GM18526 (cell line): ENCODE results near the gene ZIC2.

Source experiments
- POLR2A ChIP-seq: IDR thresholded peaks from 3 replicates; pipeline ENCODE4 v1.6.1; 2011; ENCODE audit not compliant: insufficient read length; ENCODE audit errors: extremely low read depth

ZIC2 gene

GRCh38 chr13:99981735-99982035 is at the start of gene ZIC2:
ZIC2 (plus strand) TSS chr13:99981784; CDS start chr13:99982065, 281 bp downstream.
- TF ChIP-seq POLR2A: no peak

- no peak for TF ChIP-seq POLR2A
Observed at GRCh38 chr13:99932912-99933311, 48.7 kb upstream of the ZIC2 start.

DNA sequence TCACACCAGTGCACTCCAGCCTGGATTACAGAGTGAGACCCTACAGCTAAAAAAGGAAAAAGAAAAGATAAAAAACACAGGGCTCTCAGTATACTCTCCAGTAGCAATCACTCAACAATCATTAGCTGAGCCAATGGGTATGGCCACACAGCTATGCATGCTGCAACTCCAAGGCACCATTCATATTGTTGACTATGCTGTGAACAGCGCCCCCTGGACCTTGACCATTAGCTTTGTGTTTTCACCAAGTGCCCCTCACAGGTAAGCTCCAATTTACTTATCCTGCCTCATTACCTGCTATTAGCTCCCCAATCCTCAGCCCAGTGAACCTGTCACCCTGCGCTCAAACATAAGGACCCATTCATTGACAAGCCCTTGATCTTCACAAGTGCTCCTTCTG is 45.8 kb upstream of the ZIC2 start:
- no peak for TF ChIP-seq POLR2A

GRCh38 chr13:99938635-99939034 is 42.9 kb upstream of the ZIC2 start:
- TF ChIP-seq POLR2A: no peak

DNA sequence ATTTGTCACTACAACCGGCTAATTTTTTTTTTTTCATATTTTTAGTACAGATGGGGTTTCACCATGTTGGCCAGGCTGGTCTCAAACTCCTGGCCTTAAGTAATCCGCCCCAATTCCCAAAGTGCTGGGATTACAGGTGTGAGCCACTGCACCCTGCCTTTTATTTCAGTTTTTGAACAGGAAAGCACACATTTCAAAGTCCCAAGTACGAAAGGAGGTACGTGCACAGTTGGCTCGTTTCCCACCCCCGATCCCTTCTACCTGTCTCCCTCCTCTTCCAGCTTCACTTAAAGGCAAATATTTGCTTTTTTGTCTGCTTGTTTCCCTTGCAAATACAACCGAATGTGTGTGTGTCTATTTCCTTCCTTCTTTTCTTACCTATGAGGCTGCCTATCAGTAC is 40.5 kb upstream of the ZIC2 start:
- no peak for TF ChIP-seq POLR2A

DNA sequence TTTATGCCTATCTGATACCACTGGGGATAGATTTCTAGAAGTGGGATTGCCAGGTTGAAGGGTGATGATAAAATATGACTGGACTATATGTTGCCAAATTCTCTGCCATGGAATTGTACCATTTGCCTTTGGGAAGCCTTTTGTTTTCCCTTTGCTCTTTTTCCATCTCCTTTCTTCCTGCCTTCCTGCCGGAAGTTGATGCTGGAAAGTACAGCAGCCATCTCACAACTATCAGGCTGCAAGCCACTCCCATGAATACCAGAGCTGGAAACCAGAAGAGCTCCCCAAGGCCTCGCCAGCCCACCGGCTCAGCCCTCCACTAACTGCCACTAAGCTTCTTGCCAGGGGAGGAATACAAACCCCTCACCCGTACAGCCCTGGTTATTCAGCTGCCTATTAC is 39.7 kb upstream of the ZIC2 start:
- TF ChIP-seq POLR2A: no peak

- TF ChIP-seq POLR2A: no peak
Observed at GRCh38 chr13:99944102-99944501, 37.5 kb upstream of the ZIC2 start.

DNA sequence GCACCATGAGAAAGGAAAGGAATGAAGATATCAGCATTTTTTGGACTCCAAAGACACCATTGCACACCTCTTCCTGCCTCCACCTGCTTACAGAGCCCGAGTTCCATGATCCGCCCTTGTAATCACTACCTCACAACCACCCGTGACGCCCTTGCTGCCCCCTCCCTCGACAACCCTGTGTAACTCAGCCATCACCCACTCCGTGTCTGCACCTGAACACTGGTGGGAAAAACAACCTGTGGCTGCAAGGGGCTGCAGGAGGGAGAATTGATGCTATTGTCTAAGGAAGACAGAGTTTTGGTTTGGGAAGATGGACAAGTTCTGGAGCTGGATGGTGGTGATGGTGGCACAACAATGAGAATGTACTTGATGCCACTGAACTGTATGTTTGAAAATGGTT is 37.0 kb upstream of the ZIC2 start:
- TF ChIP-seq POLR2A: no peak

- TF ChIP-seq POLR2A: no peak
Observed at GRCh38 chr13:99947666-99948065, 33.9 kb upstream of the ZIC2 start.

- no peak for TF ChIP-seq POLR2A
Observed at GRCh38 chr13:99948411-99948810, 33.2 kb upstream of the ZIC2 start.

- no peak for TF ChIP-seq POLR2A
Observed at GRCh38 chr13:99948907-99949678, 32.5 kb upstream of the ZIC2 start.

DNA sequence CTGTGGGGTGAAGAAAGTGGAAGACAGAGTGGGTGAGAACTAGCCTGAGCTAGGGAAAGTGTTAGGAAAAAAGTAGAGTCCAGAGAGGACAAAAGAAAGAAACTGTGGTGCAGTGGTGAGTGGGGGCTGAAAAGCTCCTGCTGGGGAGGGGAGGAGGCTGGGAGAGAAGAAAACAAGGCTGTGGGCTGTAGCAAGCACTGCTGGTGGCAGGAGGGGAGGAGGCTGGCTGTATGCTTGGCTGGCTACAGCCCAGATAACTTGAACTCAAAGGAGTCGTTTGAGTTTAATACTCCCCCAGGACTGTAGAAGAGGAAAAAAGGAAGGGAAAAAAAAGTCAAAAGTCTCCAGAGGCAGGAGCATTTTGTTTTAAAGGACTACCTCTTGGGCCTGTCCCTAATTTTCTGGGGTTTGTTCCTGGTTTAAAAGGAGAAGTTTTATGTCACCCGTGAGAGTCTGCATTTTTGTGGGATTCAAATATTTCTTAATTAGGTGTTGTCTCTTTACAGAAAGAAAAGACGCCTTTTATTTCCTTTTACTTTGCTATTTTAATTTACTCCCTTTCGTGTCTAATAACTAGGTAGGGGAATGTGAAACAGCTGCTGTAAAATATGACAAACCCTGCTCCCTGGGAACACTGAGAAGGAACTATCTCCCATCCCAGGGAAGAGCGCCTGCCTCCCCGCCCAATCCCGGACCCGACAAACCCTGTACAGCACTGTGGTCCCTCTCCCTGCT is 31.7 kb upstream of the ZIC2 start:
- TF ChIP-seq POLR2A: no peak

DNA sequence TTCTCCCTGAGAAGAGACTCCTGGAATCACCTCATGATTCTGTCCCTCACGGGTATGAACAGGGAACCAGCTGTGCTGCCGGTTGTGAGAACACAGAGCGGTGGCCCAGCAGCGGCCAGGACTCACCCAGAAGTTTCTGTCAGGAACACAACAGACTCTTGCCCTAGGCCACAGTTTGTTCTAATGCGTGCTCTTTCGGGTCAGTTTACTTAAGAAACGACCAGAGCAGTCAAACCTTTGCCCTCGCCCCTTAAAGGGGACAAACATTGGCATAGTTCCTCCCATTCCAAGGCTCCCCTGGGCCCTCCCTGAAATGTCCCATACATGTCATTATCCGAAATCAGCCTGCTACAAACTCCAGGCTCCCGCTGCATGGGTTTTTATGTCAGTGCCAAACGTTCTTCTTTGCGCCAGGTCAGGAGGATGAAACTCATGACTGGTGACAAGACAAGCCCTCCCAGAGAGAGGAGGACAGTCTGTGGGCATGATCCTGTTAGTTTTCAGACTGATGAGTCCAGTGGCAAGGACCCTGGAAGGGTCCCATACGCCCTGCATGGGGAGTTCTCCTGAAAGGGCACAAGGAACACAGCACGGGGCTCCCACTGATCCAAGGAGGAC is 28.3 kb upstream of the ZIC2 start:
- TF ChIP-seq POLR2A: no peak

- TF ChIP-seq POLR2A: no peak
Observed at GRCh38 chr13:99955107-99955746, 26.4 kb upstream of the ZIC2 start.

DNA sequence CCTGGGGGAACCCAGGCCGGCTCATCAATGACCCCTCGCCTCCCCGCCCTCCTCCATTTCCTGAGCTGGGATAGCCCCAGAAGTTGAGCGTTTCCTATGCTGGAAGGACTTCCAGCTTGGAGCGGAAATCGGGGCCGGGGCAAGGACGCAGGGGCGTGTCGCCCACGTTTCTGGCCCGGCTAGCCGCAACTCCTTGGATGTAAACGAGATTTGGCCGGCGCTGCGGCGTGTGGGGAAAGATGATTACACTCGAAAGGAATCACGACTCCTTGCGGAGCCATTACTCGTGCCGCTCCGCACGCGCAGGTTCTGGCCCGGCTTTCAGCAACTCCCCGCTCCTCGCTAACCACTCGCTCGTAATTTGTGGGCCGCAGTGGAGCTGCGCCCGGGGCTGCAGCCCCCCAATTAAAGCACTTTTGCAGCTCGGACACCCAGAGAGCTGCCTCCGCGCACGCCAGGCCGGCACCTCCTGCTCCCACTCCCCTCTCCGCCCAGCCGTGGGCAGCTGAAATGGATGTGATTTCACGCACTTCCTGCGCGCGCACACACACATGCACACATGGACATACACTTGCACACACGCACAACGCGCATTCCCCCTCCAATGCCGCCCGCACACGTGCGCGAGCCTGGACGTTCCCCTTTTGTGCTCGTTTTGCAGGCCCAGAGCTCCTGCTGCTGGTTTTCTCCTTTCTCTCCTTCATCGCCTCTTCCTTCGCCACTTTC is 25.7 kb upstream of the ZIC2 start:
- no peak for TF ChIP-seq POLR2A

DNA sequence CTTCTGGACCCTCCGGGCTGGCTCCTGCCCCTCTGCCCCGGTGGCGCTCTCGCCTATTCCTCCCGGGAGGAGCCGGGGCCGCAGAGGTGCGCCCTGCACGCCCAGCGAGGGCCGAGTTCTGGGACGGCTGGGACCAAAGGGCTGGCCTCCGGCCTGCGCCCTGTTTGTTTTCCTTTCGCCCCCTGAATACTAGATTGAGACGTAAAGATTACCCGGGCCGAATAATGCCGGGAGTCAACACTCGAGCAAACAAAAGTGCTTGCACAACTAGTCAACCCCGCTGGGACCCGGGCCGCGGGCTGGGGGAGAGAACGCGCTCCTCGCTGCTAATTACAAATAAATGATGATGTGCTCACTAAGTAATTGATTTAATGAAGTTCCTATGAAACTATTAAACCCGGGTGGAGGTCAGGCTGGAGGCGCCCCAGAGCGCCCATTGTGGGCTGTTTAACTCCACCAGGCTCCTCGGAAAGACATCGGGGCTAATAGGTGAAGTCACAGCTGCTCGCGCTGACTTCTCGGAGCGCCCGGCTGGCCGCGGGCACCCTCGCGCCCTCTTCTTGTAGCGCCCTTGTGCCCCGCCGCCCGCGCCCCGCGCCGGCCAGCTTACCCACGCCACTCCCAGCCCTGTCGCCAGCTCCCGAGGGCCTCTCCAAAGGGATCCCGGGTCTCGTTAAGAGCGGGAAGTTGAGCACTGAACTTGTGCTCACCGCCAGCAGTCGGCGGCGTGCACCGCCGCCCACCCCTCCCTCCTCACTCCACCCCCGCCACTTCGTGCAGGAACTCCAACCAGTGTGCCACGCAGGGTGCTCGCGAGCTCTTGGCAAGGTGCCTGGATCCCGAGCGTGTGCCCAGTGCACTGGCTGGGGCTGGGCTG is 24.9 kb upstream of the ZIC2 start:
- TF ChIP-seq POLR2A: no peak
